Measurements from ENCODE around the gene STRIP2.

Gene STRIP2

DNA sequence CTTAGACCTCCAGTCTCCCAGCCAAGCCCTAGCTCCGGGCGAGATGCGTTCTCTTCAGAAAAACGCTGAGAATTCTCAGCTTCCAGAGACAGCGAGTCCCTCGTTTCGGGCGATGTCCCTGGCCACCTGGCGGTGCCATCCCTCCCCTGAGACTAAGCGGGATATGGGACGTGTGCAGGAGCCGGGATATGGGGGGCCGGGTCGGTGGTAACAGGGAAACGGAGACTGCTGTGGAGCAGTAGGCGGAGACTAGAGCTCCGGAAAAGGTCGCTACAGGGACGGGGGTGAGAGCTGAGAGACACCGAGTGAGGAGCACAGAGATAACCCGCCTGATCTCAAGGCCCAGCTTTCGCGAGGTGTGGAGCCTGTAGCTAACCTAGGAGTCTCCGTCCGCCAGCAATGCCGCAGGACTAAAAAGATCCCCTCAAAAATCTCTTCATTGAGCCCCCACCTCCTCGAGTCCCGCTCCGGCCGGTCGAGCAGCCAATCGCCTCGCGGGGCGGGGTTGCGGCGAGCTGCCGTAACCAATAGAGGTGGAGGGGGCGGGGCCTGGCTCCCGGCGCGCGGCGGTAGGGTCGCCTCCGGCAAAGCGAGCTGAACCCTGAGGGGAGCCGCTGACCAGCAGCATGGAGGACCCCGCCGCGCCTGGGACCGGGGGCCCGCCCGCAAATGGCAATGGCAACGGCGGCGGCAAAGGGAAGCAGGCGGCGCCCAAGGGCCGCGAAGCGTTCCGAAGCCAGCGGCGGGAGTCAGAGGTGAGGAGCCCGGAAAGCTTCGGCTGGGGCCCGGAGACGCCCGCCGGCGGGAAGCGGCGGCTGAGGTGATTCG, at the start of gene STRIP2:
Gene STRIP2, plus strand, starts transcription at position 586 of the 828 bp plus-strand sequence. Its CDS starts 41 bp downstream, at position 627.
- Histone ChIP-seq H3K4me1 (ENCODE audit: control insufficient read depth, insufficient read depth, low read length) (peaks cover 12% of the 10 kb centered on the region), H3K9ac (ENCODE audit: low read depth, low read length) (peak within 1 kb of the TSS; percentile 74), H3K27ac (ENCODE audit: low read depth, low read length) (peak within 1 kb of the TSS; percentile 84), H3K36me3 (ENCODE audit: control insufficient read depth, insufficient read depth, low read length) (no peaks in the 10 kb centered on the region), H3K9me3 (ENCODE audit: control insufficient read depth, insufficient read depth, low read length) (no peaks in the 10 kb centered on the region), H3K27me3 (ENCODE audit: control insufficient read depth, insufficient read depth, low read length) (peaks cover 13% of the 10 kb centered on the region), H3K4me3 (ENCODE audit: low read depth, low read length) (peak within 1 kb of the TSS; percentile 84)

DNA sequence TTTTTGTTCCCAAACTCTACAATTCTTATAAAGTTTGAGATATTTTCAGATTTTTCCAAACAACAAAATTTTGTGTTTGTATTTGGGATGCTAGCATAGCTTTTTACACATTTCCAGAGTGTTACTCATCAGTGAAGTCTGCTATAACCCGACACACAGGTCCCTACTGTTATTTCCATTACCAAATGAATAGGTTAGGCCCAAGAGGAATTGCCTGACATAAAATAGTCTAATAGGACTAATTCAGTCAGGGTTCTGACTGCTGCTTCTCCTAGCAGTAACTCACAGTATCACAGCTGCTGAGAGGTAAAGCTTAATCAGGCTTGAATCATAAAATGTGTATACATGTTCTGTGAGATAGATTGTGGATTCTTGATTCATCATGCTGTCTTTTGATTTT, 49.1 kb upstream of the STRIP2 start:
- H3K4me1 ChIP-seq (ENCODE audit: control insufficient read depth, insufficient read depth, low read length) = peaks cover 32% of the 10 kb centered on the region
- peak overlapping the region; percentile 13 for H3K27ac ChIP-seq (ENCODE audit: low read depth, low read length)
- H3K36me3 ChIP-seq (ENCODE audit: control insufficient read depth, insufficient read depth, low read length) = peaks cover 13% of the 10 kb centered on the region
- H3K9me3 ChIP-seq (ENCODE audit: control insufficient read depth, insufficient read depth, low read length) = no peaks in the 10 kb centered on the region
- H3K27me3 ChIP-seq (ENCODE audit: control insufficient read depth, insufficient read depth, low read length) = no peaks in the 10 kb centered on the region
- H3K4me3 ChIP-seq (ENCODE audit: low read depth, low read length) = no peak overlapping the region
- H3K9ac ChIP-seq (ENCODE audit: low read depth, low read length) = no peak overlapping the region

- no peaks in the 10 kb centered on the region for H3K9me3 ChIP-seq (ENCODE audit: control insufficient read depth, insufficient read depth, low read length)
- peak overlapping the region; percentile 13 for H3K27ac ChIP-seq (ENCODE audit: low read depth, low read length)
- H3K4me3 ChIP-seq (ENCODE audit: low read depth, low read length) = no peak overlapping the region
- H3K9ac ChIP-seq (ENCODE audit: low read depth, low read length) = no peak overlapping the region
- H3K27me3 ChIP-seq (ENCODE audit: control insufficient read depth, insufficient read depth, low read length) = no peaks in the 10 kb centered on the region
- H3K4me1 ChIP-seq (ENCODE audit: control insufficient read depth, insufficient read depth, low read length) = peaks cover 32% of the 10 kb centered on the region
- H3K36me3 ChIP-seq (ENCODE audit: control insufficient read depth, insufficient read depth, low read length) = peaks cover 17% of the 10 kb centered on the region
Measured at GRCh38 chr7:129385598-129385997, 48.6 kb upstream of the STRIP2 start.

GRCh38 chr7:129386506-129386905, 47.7 kb upstream of the STRIP2 start:
- H3K27me3 ChIP-seq (ENCODE audit: control insufficient read depth, insufficient read depth, low read length) = no peaks in the 10 kb centered on the region
- no peak overlapping the region for H3K9ac ChIP-seq (ENCODE audit: low read depth, low read length)
- H3K9me3 ChIP-seq (ENCODE audit: control insufficient read depth, insufficient read depth, low read length) = no peaks in the 10 kb centered on the region
- no peak overlapping the region for H3K4me3 ChIP-seq (ENCODE audit: low read depth, low read length)
- no peak overlapping the region for H3K27ac ChIP-seq (ENCODE audit: low read depth, low read length)
- H3K4me1 ChIP-seq (ENCODE audit: control insufficient read depth, insufficient read depth, low read length) = peaks cover 32% of the 10 kb centered on the region
- peaks cover 21% of the 10 kb centered on the region for H3K36me3 ChIP-seq (ENCODE audit: control insufficient read depth, insufficient read depth, low read length)

GRCh38 chr7:129387537-129387936, 46.7 kb upstream of the STRIP2 start:
- Histone ChIP-seq H3K9ac (ENCODE audit: low read depth, low read length) (no peak overlapping the region), H3K9me3 (ENCODE audit: control insufficient read depth, insufficient read depth, low read length) (no peaks in the 10 kb centered on the region), H3K4me3 (ENCODE audit: low read depth, low read length) (no peak overlapping the region), H3K4me1 (ENCODE audit: control insufficient read depth, insufficient read depth, low read length) (peaks cover 32% of the 10 kb centered on the region), H3K27ac (ENCODE audit: low read depth, low read length) (no peak overlapping the region), H3K27me3 (ENCODE audit: control insufficient read depth, insufficient read depth, low read length) (no peaks in the 10 kb centered on the region), H3K36me3 (ENCODE audit: control insufficient read depth, insufficient read depth, low read length) (peaks cover 19% of the 10 kb centered on the region)

- Histone ChIP-seq H3K27ac (ENCODE audit: low read depth, low read length) (no peak overlapping the region), H3K9me3 (ENCODE audit: control insufficient read depth, insufficient read depth, low read length) (no peaks in the 10 kb centered on the region), H3K4me3 (ENCODE audit: low read depth, low read length) (no peak overlapping the region), H3K4me1 (ENCODE audit: control insufficient read depth, insufficient read depth, low read length) (peaks cover 32% of the 10 kb centered on the region), H3K9ac (ENCODE audit: low read depth, low read length) (no peak overlapping the region), H3K27me3 (ENCODE audit: control insufficient read depth, insufficient read depth, low read length) (no peaks in the 10 kb centered on the region), H3K36me3 (ENCODE audit: control insufficient read depth, insufficient read depth, low read length) (peaks cover 21% of the 10 kb centered on the region)
Measured at GRCh38 chr7:129388333-129389098, 45.7 kb upstream of the STRIP2 start.

DNA sequence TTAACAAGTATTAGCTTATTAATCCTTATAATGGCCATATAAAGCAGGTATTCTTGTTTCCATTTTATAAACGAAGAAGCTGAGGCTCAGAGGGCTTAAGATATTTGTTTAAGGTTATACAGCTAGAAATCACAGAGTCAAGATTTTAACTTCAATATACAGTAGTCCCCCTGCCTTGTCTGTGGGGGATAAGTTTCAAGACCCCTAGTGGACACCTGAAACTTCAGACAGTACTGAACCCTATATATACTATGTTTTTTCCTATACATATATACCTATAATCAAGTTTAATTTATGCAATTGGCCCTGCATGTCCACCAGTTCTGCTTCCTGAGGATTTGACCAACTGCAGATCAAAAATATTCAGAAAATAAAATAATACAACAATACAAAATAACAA, 44.4 kb upstream of the STRIP2 start:
- H3K4me1 ChIP-seq (ENCODE audit: control insufficient read depth, insufficient read depth, low read length) = peaks cover 27% of the 10 kb centered on the region
- H3K36me3 ChIP-seq (ENCODE audit: control insufficient read depth, insufficient read depth, low read length) = peaks cover 21% of the 10 kb centered on the region
- no peak overlapping the region for H3K4me3 ChIP-seq (ENCODE audit: low read depth, low read length)
- no peak overlapping the region for H3K27ac ChIP-seq (ENCODE audit: low read depth, low read length)
- H3K9me3 ChIP-seq (ENCODE audit: control insufficient read depth, insufficient read depth, low read length) = no peaks in the 10 kb centered on the region
- H3K27me3 ChIP-seq (ENCODE audit: control insufficient read depth, insufficient read depth, low read length) = no peaks in the 10 kb centered on the region
- no peak overlapping the region for H3K9ac ChIP-seq (ENCODE audit: low read depth, low read length)

DNA sequence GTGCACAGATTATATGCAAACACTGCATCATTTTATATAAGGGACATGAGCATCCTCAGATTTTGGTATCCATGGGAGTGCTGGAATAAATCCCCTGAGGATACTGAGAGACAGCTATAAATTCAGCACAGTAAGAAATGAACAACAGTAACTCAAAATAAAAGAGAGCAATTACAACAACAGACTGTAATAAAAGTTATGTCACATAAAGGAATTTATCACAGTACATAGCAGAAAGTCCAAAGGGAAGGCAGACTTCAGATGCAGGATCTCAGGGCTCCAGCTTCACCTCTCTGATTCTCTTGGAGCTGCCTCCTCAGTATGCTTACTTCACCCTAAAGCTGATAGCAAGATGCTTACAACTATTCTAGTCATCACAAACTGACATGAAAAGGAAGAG, 43.9 kb upstream of the STRIP2 start:
- H3K4me1 ChIP-seq (ENCODE audit: control insufficient read depth, insufficient read depth, low read length) = peaks cover 22% of the 10 kb centered on the region
- H3K9ac ChIP-seq (ENCODE audit: low read depth, low read length) = no peak overlapping the region
- no peak overlapping the region for H3K4me3 ChIP-seq (ENCODE audit: low read depth, low read length)
- H3K27ac ChIP-seq (ENCODE audit: low read depth, low read length) = no peak overlapping the region
- H3K36me3 ChIP-seq (ENCODE audit: control insufficient read depth, insufficient read depth, low read length) = peaks cover 21% of the 10 kb centered on the region
- H3K27me3 ChIP-seq (ENCODE audit: control insufficient read depth, insufficient read depth, low read length) = no peaks in the 10 kb centered on the region
- no peaks in the 10 kb centered on the region for H3K9me3 ChIP-seq (ENCODE audit: control insufficient read depth, insufficient read depth, low read length)

DNA sequence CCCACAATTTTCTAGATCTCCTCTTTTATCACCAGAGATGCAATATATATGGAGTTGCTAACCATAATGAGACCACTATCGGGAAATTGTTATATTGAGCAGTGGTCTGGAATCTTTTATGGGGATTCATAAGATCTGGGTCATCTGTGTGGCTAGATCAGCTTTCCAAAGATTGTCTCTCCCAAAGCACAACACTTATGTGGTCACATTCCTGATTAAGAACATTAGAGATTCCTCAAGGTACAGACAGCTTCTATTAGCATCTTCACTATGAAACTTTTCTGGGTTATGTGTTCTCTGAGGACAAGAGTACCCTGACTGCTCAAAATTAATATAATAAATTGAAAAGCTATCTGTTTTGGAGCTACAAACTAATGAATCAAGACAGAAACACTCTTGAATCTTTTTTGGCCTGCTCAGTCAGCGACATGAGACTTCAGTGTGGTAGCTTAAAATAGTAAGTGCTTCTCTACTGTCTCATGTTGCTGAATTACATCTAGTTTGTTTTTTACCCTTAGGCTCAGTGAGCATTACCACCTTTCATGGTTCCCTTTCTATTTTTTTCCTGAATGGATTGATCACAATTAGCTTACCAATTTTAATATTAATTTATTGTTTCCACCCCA, 42.6 kb upstream of the STRIP2 start:
- H3K4me1 ChIP-seq (ENCODE audit: control insufficient read depth, insufficient read depth, low read length) = peaks cover 16% of the 10 kb centered on the region
- no peak overlapping the region for H3K9ac ChIP-seq (ENCODE audit: low read depth, low read length)
- no peaks in the 10 kb centered on the region for H3K9me3 ChIP-seq (ENCODE audit: control insufficient read depth, insufficient read depth, low read length)
- peaks cover 21% of the 10 kb centered on the region for H3K36me3 ChIP-seq (ENCODE audit: control insufficient read depth, insufficient read depth, low read length)
- H3K27me3 ChIP-seq (ENCODE audit: control insufficient read depth, insufficient read depth, low read length) = no peaks in the 10 kb centered on the region
- H3K27ac ChIP-seq (ENCODE audit: low read depth, low read length) = no peak overlapping the region
- no peak overlapping the region for H3K4me3 ChIP-seq (ENCODE audit: low read depth, low read length)

DNA sequence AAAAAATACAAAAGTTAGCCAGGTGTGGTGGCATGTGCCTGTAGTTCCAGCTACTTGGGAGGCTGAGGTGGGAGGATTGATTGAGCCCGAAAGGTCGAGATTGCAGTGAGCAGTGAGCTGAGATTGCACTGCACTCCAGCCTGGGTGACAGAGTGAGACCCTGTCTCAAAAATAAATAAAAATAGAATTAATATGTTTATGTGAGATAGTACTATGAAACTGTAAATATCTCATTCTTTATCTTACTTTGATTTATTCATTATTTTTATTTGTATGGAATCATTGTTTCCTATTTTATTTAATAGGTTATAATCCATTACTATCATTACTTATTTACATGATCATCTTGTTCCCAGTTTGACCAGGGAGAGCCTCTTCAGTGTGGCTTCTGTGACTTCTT, 41.0 kb upstream of the STRIP2 start:
- no peak overlapping the region for H3K27ac ChIP-seq (ENCODE audit: low read depth, low read length)
- H3K4me3 ChIP-seq (ENCODE audit: low read depth, low read length) = no peak overlapping the region
- no peaks in the 10 kb centered on the region for H3K27me3 ChIP-seq (ENCODE audit: control insufficient read depth, insufficient read depth, low read length)
- no peaks in the 10 kb centered on the region for H3K9me3 ChIP-seq (ENCODE audit: control insufficient read depth, insufficient read depth, low read length)
- peaks cover 2% of the 10 kb centered on the region; the same call in 1 of the 2 replicates for H3K4me1 ChIP-seq (ENCODE audit: control insufficient read depth, insufficient read depth, low read length)
- peaks cover 30% of the 10 kb centered on the region for H3K36me3 ChIP-seq (ENCODE audit: control insufficient read depth, insufficient read depth, low read length)
- H3K9ac ChIP-seq (ENCODE audit: low read depth, low read length) = no peak overlapping the region

GRCh38 chr7:129394101-129394500, 40.1 kb upstream of the STRIP2 start:
- peaks cover 30% of the 10 kb centered on the region for H3K36me3 ChIP-seq (ENCODE audit: control insufficient read depth, insufficient read depth, low read length)
- H3K4me1 ChIP-seq (ENCODE audit: control insufficient read depth, insufficient read depth, low read length) = no peaks in the 10 kb centered on the region
- H3K27ac ChIP-seq (ENCODE audit: low read depth, low read length) = no peak overlapping the region
- H3K27me3 ChIP-seq (ENCODE audit: control insufficient read depth, insufficient read depth, low read length) = no peaks in the 10 kb centered on the region
- no peaks in the 10 kb centered on the region for H3K9me3 ChIP-seq (ENCODE audit: control insufficient read depth, insufficient read depth, low read length)
- H3K4me3 ChIP-seq (ENCODE audit: low read depth, low read length) = no peak overlapping the region
- H3K9ac ChIP-seq (ENCODE audit: low read depth, low read length) = no peak overlapping the region
